Left cardiac atrium (tissue), 4 donors: Measurements from ENCODE around the gene NFATC4. TPM values are rescaled to one million over a fixed set of nuclear protein-coding genes. Genes with fewer than 3 reads are reported as not detected.

Experiments used
- ATAC-seq, 2 donors: fragments of 200-7000 bp; cut with Tn5 transposase; one replicate each; pipeline ENCODE4 v1.9.1; 2020; ENCODE audit warnings: mild to moderate bottlenecking in 2 of 2, moderate library complexity in 2 of 2
- DNase-seq: peaks from one replicate; pipeline ENCODE4 v3.0.0-alpha.2; 2020
- intact Hi-C, 2 donors: fragments of 100-400 bp; cut with DNase I; formaldehyde crosslinking; loops; one replicate each; pipeline versions ENCODE4 v1.14.1 to v1.15.1; 2022 to 2023
- total RNA-seq, 2 donors: library from RNA; stranded (reverse); fragmentation: NEBNext Ultra II Directional; extraction: Animal tissue kit (Norgen Biotek cat#: 25700); gene quantifications; one replicate each; pipeline ENCODE4 v1.2.1, GENCODE V29; 2021
- donor health status: DM: no; HTN: yes; CAD: no.
- donor health status: DM: no; HTN: yes; CAD: no; lungs with severe emphysema.
- donor health status: DM: yes; HTN: yes; CAD: no.
- donor health status: Dilated cardiomyopathy.

The NFATC4 gene
- total RNA-seq, 2 donors from 2014 or later, result 23.9 to 30.9 TPM

- ATAC-seq, result no peak
- intact Hi-C loops, result no loop called here
- DNase-seq, result no peak
These were observed 48.4 kb downstream of the NFATC4 start for GRCh38 chr14:24416254-24416931.

DNA sequence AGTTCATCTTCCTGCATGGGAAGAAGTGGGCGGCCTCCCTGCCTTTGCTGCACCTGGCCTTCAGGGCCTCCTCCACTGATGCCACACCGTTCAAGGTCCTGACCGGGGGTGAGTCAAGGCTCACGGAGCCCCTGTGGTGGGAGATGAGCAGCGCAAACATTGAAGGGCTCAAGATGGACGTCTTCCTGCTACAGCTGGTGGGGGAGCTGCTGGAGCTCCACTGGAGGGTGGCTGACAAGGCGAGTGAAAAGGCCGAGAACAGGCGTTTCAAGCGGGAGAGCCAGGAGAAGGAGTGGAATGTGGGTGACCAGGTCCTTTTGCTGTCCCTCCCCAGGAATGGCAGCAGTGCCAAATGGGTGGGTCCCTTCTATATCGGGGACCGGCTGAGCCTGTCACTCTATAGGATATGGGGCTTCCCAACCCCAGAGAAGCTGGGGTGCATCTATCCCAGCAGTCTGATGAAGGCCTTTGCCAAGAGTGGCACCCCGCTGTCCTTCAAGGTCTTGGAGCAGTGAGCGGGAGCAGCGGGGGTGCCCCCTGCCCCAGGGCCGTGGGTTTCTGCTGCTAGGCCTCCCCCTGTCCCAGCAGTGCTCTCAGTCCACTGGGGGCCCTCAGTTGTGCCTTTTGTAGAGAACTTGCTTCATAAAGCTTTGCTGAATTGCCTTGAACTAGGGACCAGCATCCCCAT lies 49.1 kb downstream of the NFATC4 start:
- no peak for ATAC-seq
- DNase-seq, result no peak
- intact Hi-C loops, result no loop called here

GRCh38 chr14:24417832-24418491 lies 50.0 kb downstream of the NFATC4 start:
- intact Hi-C loops, result no loop called here
- ATAC-seq (peak in 1 of 2 donors; percentile 13), DNase-seq (no peak)

DNA sequence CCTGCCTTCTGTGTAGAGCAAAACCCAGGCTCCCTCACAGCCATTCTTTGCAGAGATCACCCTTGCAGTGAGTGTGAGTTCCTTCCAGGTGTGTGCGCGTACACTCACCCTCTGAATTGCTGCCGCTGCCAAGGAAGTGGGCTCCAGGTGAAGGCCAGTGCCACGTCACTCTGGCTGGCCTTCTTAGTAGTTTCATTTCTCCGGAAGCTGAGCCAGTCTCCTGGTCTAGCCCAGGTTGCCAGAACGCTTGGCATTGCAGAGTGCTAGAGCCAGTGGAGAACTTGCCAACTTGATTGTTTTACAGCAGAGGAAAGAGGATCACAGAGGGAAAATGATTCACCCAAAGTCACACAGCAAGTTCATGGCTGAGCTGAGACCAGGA lies 50.5 kb downstream of the NFATC4 start:
- no peak for DNase-seq
- intact Hi-C loops, result no loop called here
- ATAC-seq, result peak in 1 of 2 donors; percentile 32

GRCh38 chr14:24422261-24422660 lies 54.3 kb downstream of the NFATC4 start:
- no peak for DNase-seq
- ATAC-seq, result no peak
- intact Hi-C loops, result no loop called here

GRCh38 chr14:24422694-24423601 lies 55.0 kb downstream of the NFATC4 start:
- DNase-seq (no peak), ATAC-seq (no peak)
- intact Hi-C loops, result no loop called here

GRCh38 chr14:24425704-24426103 lies 57.7 kb downstream of the NFATC4 start:
- DNase-seq (no peak), ATAC-seq (no peak)
- intact Hi-C loops, result no loop called here

DNA sequence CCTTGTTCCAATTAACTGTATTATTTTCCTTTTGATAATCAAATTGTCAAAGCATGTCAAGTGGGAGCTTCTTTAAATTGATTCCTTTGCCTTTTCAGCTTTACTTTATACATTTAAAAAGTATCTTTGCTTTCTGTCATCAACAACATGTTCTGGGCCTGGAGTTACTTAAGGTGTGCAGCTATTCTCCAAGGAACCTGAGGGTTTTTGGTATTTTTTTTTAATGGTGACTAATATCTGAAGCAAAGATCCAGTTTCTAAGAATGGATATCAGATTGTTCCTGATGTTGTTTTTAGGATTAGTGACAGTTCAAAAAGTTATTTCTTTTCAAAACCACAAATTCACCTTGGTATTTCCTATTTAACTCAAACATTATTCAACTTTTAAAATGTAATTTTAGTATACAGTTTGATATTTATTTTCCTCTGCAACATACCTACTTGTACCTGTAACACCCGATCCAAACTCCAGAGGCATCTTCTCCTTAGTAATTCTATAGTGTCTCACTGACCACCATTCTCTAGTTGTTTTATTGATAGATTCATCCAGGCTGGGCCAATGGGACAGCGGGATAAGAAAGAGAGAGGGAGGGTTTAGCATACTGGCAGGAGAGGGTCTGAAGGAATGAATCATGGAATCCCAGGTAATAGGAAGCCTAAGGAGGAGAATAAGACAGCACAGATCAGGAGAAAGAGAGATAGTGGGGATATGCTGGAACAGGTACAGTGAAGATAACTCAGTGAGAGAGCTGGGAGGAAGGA lies 58.3 kb downstream of the NFATC4 start:
- ATAC-seq, result no peak
- DNase-seq, result no peak
- intact Hi-C loops, result no loop called here

DNA sequence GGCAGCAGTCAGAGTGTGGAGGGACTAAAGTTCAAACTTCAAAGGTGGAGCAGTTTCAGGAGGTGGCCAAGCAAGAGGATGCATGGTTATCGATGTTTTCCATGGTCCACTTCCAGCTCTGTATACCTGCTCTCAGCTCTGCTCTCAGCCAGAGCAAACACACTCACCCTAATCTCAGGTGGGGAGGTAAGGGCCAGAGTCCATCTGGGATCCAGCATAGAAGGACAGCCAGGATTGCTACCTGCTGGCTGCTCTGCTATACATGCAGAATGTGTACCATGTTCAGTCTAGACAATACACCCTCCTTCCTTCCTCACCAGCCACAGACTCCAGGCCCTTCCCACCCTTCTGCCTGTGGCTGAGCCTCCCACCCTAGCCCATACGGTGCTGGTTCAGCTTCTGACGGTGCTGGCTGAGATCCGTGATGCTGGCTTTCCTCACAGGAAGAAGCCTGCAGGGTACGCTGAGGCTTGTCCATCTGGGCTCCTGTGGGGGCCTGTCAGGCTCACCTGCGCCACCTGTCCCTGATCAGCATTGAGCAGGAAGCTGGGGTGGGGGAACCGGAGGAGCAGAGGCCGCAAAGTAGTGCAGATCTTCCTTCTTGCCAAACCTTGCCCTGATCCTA lies 59.0 kb downstream of the NFATC4 start:
- DNase-seq, result no peak
- ATAC-seq, result no peak
- intact Hi-C loops, result no loop called here

DNA sequence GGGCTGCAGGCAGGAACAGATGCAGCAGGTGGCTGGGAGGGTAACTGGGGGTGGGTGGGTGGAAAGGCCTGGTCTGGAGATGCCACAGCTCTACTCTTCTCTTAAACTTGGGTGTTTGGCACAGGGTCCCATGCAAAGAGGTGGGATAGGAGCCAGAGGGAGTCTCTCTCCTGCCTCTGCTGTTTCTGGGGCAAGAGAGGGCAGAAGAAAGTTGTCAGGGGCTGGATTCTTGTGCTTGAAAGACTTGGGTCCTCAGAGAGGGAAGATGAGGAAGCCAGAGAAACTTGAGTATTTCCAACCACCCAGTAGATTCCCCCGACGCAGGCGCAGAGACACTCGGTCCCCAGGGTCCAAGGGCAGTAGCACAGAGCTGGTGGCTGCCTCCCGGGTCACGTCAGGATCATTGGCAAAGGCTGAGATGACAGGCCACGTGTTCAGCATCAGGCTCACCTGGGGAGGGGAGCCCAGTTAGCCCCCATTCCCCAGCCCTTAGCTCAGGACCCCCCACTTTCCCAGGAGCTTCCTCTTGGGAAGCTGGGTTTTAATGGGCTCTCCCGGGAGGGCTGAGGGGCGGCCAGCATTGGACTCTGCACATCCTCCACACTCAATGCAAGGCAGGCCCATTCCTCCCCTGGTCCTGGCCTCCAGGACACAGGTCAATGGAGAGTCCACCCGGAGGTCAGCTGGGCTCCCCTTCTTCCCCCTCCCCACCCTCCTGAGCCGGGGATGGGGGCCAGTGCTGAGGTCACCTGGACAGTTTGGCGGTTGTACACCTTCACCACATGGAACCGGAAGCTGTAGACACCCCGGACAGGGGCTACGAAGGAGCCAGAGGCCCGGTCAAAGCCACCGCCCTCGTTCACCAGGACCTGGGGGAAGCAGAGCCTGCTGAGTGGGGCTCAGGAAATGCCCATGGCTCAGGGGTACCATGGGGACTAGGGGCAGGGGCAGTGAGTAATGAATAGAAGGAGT lies 59.8 kb downstream of the NFATC4 start:
- intact Hi-C loops, result no loop called here
- ATAC-seq (no peak), DNase-seq (no peak)

DNA sequence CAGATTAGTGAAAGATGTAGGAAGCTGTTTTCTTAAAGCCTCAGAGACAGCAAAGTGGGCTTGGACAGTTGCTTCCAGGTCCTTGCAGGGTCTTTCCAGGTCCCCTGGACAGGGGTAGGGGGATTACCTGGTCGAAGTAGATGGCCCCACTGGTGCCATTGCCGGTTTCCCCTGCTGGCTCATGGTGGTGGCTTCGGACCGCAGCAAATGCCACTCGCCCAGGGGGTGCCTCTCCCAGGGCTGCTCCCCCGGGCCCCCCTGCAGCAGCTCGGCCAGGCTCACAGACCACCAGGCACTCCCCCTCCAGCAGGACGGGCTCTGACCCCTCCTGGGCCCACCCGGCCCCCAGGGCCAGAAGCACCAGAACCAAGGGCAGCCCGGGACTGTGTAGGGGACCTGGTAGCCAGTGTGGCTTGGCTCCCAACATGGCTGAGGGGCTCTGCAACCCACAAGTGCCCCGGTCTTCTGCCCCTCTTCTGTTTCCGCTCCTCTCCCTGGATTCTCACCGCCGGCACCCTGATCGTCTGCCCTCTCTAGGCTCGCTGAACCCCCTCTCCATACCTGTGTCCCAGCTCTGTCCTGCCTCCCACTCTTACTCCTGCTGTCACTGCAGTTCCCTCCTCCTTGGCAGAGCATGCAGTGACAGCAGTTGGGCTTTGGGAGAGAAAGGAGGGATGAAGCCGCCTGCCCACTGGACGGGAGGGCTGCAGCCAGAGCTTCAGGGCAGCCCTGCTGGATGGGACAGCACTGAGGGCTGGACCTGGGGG lies 60.8 kb downstream of the NFATC4 start:
- ATAC-seq (no peak), DNase-seq (no peak)
- intact Hi-C loops, result no loop called here

Other genes with a start within 250 kb of the NFATC4 start
- gene FITM1, start 237.5 kb upstream of the NFATC4 start, total RNA-seq, result 100 to 1,000 TPM; 103 to 131 TPM
- gene PSME1, start 232.0 kb upstream of the NFATC4 start, total RNA-seq, result 100 to 1,000 TPM in 1 of 2 donors, 10 to 100 TPM in 1; 91.6 to 103 TPM
- 10 to 100 TPM; 14.3 to 22.0 TPM for gene EMC9, start 226.6 kb upstream of the NFATC4 start, total RNA-seq
- 10 to 100 TPM; 65.5 to 84.2 TPM for gene PSME2, start 221.6 kb upstream of the NFATC4 start, total RNA-seq
- gene RNF31, start 220.7 kb upstream of the NFATC4 start, total RNA-seq, result 10 to 100 TPM; 31.6 to 41.7 TPM
- gene IRF9, start 206.9 kb upstream of the NFATC4 start, total RNA-seq, result 10 to 100 TPM; 44.7 to 84.6 TPM
- gene REC8, start 196.1 kb upstream of the NFATC4 start, total RNA-seq, result 1 to 10 TPM; 8.4 to 8.9 TPM
- 10 to 100 TPM; 11.8 to 30.2 TPM for gene IPO4, start 179.4 kb upstream of the NFATC4 start, total RNA-seq
- gene TM9SF1, start 172.7 kb upstream of the NFATC4 start, total RNA-seq, result 10 to 100 TPM; 30.7 to 34.0 TPM
- under 1 TPM in 1 of 2 donors, not detected in 1; 0.21 TPM for gene TSSK4, start 162.5 kb upstream of the NFATC4 start, total RNA-seq
- 10 to 100 TPM; 34.7 to 38.4 TPM for gene CHMP4A, start 154.7 kb upstream of the NFATC4 start, total RNA-seq
- gene MDP1, start 152.1 kb upstream of the NFATC4 start, total RNA-seq, result 10 to 100 TPM; 14.5 to 18.2 TPM
- 100 to 1,000 TPM; 162 to 186 TPM for gene NEDD8, start 135.8 kb upstream of the NFATC4 start, total RNA-seq
- gene GMPR2, start 135.3 kb upstream of the NFATC4 start, total RNA-seq, result 10 to 100 TPM; 24.1 to 34.1 TPM
- gene TINF2, start 125.6 kb upstream of the NFATC4 start, total RNA-seq, result 10 to 100 TPM; 45.3 to 49.2 TPM
- gene TGM1, start 105.0 kb upstream of the NFATC4 start, total RNA-seq, result 1 to 10 TPM; 5.5 to 6.4 TPM
- gene RABGGTA, start 96.6 kb upstream of the NFATC4 start, total RNA-seq, result 10 to 100 TPM; 16.1 to 18.6 TPM
- 1 to 10 TPM; 7.9 to 8.4 TPM for gene DHRS1, start 68.4 kb upstream of the NFATC4 start, total RNA-seq
- 10 to 100 TPM; 17.5 to 21.7 TPM for gene NOP9, start 68.3 kb upstream of the NFATC4 start, total RNA-seq
- gene CIDEB, start 60.2 kb upstream of the NFATC4 start, total RNA-seq, result 1 to 10 TPM; 6.4 to 6.9 TPM
- 1 to 10 TPM; 1.6 to 2.8 TPM for gene LTB4R2, start 58.0 kb upstream of the NFATC4 start, total RNA-seq
- 1 to 10 TPM; 2.8 to 3.2 TPM for gene LTB4R, start 56.7 kb upstream of the NFATC4 start, total RNA-seq
- 10 to 100 TPM; 19.2 to 43.9 TPM for gene ADCY4, start 33.1 kb upstream of the NFATC4 start, total RNA-seq
- gene RIPK3, start 28.2 kb upstream of the NFATC4 start, total RNA-seq, result 1 to 10 TPM; 6.5 to 6.7 TPM
- 10 to 100 TPM in 1 of 2 donors, 1 to 10 TPM in 1; 6.5 to 12.0 TPM for gene NYNRIN, start 30.8 kb downstream of the NFATC4 start, total RNA-seq
- gene CBLN3, start 61.5 kb downstream of the NFATC4 start, total RNA-seq, result 1 to 10 TPM; 2.2 to 2.5 TPM
- gene KHNYN, start 61.8 kb downstream of the NFATC4 start, total RNA-seq, result 10 to 100 TPM; 24.8 to 27.1 TPM
- gene SDR39U1, start 74.6 kb downstream of the NFATC4 start, total RNA-seq, result 10 to 100 TPM; 72.0 to 78.8 TPM
- gene CMA1, start 140.1 kb downstream of the NFATC4 start, total RNA-seq, result 1 to 10 TPM in 1 of 2 donors, under 1 TPM in 1; 0.42 to 5.2 TPM
- gene CTSG, start 208.1 kb downstream of the NFATC4 start, total RNA-seq, result 1 to 10 TPM; 2.4 to 5.3 TPM
- 1 to 10 TPM in 1 of 2 donors, not detected in 1; 2.0 TPM for gene GZMH, start 241.5 kb downstream of the NFATC4 start, total RNA-seq